HG03159 (cell line): ENCODE data around the gene METRNL.
"Not testable (repeated sequence)": the region's sequence is repeated elsewhere in the genome, so short reads cannot be mapped to it uniquely, and the experiment has no call there.

Experiments
- ATAC-seq: cut with Tn5 transposase; IDR thresholded peaks from one replicate; pipeline ENCODE4 v1.9.1; 2021; ENCODE audit warnings: mild to moderate bottlenecking, moderate library complexity; ENCODE audit not compliant: unreplicated experiment

METRNL gene

DNA sequence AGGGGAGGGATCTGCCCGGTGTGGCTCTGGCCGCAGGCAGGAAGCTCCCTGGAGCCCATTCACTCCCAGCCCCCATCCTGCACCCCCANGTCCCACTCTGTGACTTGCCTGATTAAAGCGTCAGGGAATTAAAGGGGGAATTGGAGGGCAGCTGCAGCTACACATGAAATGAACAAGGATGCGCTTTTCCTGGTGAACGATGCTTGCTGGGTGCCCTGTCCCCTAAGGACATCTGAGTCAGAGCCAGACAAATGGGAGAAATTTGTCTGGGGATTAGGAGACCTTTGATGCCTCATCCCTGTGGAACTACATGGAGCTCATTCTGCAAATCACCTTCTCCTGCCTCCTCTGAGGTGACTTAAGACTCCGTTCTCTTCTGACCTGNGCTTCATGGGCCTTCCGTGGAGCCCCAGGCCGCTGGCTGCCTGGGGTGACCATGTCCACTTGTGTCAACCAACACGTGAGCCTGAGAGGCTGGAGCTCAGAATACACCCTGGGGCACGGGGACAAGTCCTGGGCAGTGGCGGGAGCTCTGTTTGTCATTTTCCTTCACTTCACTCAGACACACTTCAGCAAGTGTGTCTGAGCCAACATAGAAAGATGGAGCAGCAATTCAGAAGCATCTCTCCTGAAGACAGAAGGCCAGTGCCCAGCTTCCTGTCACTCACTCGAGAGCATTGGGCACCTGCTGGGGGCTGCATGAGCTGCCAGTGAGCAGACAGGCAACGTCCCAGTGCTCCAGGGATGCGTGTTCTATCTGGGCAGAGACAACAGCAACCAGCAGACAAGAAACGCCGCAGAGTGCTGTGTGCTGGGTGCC lies 54.1 kb downstream of the METRNL start:
- no peak for ATAC-seq

DNA sequence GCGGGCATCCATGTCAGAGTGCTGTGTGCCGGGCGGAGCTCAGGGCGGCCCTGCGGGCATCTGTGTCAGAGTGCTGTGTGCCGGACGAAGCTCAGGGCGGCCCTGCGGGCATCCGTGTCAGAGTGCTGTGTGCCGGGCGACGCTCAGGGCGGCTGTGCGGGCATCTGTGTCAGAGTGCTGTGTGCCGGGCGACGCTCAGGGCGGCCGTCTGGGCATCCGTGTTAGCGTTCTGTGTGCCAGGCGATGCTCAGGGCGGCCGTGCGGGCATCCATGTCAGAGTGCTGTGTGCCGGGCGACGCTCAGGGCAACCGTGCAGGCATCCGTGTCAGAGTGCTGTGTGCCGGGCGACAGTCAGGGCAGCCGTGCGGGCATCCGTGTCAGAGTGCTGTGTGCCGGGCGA lies 55.0 kb downstream of the METRNL start:
- not testable (repeated sequence) for ATAC-seq

DNA sequence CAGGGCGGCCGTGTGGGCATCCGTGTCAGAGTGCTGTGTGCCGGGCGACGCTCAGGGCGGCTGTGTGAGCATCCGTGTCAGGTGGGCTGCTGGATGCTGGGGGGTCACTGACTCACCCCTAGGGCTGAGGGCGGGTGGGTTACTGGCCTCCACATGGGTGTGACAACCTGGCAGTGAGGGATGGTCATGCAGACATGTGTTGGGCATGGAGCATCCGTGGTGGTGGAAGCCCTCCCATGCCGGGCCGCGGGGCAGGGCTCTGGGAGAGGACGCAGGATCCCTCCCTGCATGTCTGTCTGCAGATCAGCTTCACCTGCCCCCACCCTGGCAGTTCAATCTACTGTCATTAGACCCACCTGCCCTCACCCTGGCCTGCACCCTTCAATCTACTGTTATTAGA lies 56.3 kb downstream of the METRNL start:
- no peak for ATAC-seq

GRCh38 chr17:83136156-83136555 lies 56.7 kb downstream of the METRNL start:
- ATAC-seq: no peak

DNA sequence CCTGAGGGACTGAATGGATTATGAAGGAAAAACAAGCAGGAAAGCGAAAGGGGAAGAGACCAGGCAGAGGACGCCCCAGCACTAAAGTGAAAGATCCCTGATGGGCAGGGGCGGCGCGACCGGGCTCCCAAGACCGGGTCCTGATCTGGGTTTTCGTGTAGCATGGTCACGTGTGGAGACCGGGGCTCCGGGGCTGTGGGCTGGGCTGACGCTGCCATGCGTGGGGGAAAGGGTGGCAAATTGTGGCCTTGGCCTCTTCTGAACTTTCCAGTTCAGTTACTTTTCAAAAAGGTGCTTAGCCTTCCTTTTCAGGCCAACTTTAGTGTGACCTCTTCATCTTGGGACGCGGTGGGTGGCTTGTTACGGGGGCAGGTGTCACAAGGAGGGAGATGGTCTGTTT lies 57.5 kb downstream of the METRNL start:
- ATAC-seq: no peak

DNA sequence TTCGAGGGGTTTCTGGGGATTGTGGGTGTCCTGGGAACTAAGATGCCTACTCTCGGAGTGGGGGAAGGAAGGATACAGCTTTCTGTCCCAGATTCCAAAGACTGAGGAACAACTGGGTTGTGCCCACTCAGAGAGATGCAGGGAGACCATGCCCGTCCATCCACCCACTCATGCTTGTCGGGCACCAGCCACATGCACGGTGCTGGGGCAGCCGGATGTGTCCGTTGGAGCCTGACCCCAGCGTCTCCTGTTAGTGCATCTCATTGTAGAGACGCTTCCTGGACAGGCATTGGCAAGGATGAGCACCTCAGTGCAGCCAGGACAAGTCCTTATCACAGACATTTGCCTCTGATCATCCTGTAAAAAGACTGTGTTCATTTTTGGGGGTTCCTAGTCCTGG lies 58.1 kb downstream of the METRNL start:
- no peak for ATAC-seq

DNA sequence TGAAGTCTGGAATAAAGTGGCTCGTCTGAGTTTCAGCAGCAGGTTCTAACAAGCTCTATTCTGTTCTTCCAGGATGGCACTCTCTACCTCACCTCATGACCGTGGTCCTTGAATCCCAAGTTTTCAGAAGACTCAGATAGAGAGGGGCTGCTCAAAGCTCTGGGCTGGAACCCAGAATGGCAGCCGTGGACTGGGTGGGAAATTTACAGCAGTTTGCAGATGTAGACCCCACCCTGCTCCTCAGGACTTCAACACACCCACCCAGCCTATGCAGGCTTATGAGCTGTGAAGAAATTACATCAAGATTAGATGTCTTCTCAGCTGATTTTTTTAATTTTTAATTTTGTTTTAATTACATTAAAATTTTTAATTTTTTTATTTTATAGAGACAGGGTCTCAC lies 59.4 kb downstream of the METRNL start:
- ATAC-seq: no peak

- ATAC-seq: not testable (repeated sequence)
Observed at GRCh38 chr17:83139541-83140248, 60.3 kb downstream of the METRNL start.

- ATAC-seq: not testable (repeated sequence)
Observed at GRCh38 chr17:83140249-83140566, 60.8 kb downstream of the METRNL start.

DNA sequence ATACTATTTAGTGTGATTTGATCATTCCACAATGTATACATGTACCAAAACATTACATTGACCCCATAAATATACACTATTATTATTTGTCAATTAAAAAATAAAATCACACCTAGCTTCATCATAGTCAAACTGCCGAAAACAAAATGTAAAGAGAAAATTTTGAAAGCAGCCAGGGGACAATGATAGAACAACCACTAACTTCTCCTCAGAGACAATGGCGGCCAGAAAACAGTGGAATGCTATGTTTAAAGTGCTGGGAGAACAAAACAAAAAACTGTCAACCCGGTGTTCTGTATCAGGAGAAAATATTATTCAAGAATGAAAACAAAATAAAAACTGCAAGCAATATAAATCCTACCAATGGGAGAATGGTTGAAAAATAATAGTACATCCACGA lies 63.2 kb downstream of the METRNL start:
- ATAC-seq: no peak

DNA sequence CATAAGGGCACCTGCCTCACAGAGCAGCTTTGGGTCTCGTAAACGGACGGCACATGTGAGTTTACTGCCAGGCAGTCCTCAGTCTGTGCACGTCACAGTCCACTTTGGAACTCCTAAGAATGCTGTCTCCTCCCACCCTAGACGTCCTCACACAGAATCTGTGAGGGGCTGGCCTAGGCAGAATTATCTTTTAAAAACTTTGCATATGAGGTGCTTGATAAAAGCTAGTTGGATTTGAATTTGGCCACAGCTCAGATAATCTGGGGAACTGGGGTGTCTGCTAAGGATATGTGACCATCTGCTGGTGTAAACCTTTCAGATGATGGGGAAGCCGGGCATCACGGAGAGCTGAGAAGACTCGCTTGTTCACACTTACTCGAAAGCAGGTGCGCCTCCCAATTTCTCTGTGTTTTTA lies 64.4 kb downstream of the METRNL start:
- no peak for ATAC-seq
